Transverse colon (tissue), 3 donors: ENCODE results near the gene TMEM167A.

ENCODE experiments used
- CTCF ChIP-seq, 5 experiments: fragments of 200-600 bp in 3 of 5; fragments of 450-650 bp in 2 of 5; sonication (generic) in 3 of 5; IDR thresholded peaks; 1 replicate in 2 of 5; 2 replicates in 3 of 5; pipeline ENCODE4 v1.5.1; 2016 to 2017; ENCODE audit warnings: antibody characterized with exemption in 5 of 5, inconsistent platforms in 3 of 5, mild to moderate bottlenecking in 2 of 5, moderate library complexity in 1 of 5
- EP300 ChIP-seq: sonication (generic); formaldehyde crosslinking; IDR thresholded peaks from one replicate; pipeline ENCODE4 v1.6.1; 2017; ENCODE audit warnings: antibody characterized with exemption, low read depth

GRCh38 chr5:83095163-83095956, 18.2 kb upstream of the TMEM167A start:
- TF ChIP-seq CTCF (IDR thresholded peaks at IDR 0.05) (no peak), EP300 (no peak)
